Measurements from ENCODE around the gene SUN1. TPM values are rescaled to one million over a fixed set of nuclear protein-coding genes. Genes with fewer than 3 reads are reported as not detected.

Gene SUN1
- total and polyA plus RNA-seq, 9 of the 15 experiments (the other 6 are each of a cell fraction or from before 2014, with no cell fraction given), result 36.8 to 132 (median 62.3) TPM

- TF ChIP-seq THAP12 (CRISPR knock-in tag; IDR thresholded peaks at IDR 0.05) (no peak), RBBP5 (IDR thresholded peaks at IDR 0.05; ENCODE audit: borderline replicate concordance, insufficient read depth, low read length, poor library complexity, severe bottlenecking) (no peak), ZFP30 (CRISPR knock-in tag; IDR thresholded peaks at IDR 0.05; ENCODE audit: borderline replicate concordance) (no peak), ZHX1 (conservative IDR thresholded peaks at IDR 0.05; ENCODE audit: low read length) (no peak), GABPB1 (CRISPR knock-in tag; IDR thresholded peaks at IDR 0.05) (no peak), LARP7 (IDR thresholded peaks at IDR 0.05) (no peak)
Observed at GRCh38 chr7:865921-866320, 33.6 kb downstream of the SUN1 start (continued).
